ENCODE measurements around the gene SLC8A2.
A peak's percentile ranks its signal among the peaks of the same experiment; 100 is the strongest.
"Not testable (repeated sequence)": the region's sequence is repeated elsewhere in the genome, so short reads cannot be mapped to it uniquely, and the experiment has no call there.

SLC8A2 gene

GRCh38 chr19:47429140-47429793 lies 42.4 kb downstream of the SLC8A2 start:
- DNase-seq (ENCODE audit: low spot score) = no peak

- peak; percentile 90 for DNase-seq (ENCODE audit: low spot score)
Measured at GRCh38 chr19:47428177-47428894, 43.4 kb downstream of the SLC8A2 start.

GRCh38 chr19:47427241-47428176 lies 44.2 kb downstream of the SLC8A2 start:
- peak; percentile 94 for DNase-seq (ENCODE audit: low spot score)

- DNase-seq (ENCODE audit: low spot score) = no peak
Measured at GRCh38 chr19:47423203-47423882, 48.4 kb downstream of the SLC8A2 start.

GRCh38 chr19:47422417-47423163 lies 49.1 kb downstream of the SLC8A2 start:
- no peak for DNase-seq (ENCODE audit: low spot score)

GRCh38 chr19:47421844-47422395 lies 49.8 kb downstream of the SLC8A2 start:
- DNase-seq (ENCODE audit: low spot score) = no peak

- DNase-seq (ENCODE audit: low spot score) = no peak
Measured at GRCh38 chr19:47421244-47421786, 50.4 kb downstream of the SLC8A2 start.

- no peak for DNase-seq (ENCODE audit: low spot score)
Measured at GRCh38 chr19:47419789-47420188, 51.9 kb downstream of the SLC8A2 start.

- DNase-seq (ENCODE audit: low spot score) = no peak
Measured at GRCh38 chr19:47419030-47419783, 52.5 kb downstream of the SLC8A2 start, which contains the start of gene MEIS3. MEIS3 (minus strand) TSS chr19:47419527; CDS start chr19:47419081, 446 bp downstream.

- no peak for DNase-seq (ENCODE audit: low spot score)
Measured at GRCh38 chr19:47418692-47419029, 53.0 kb downstream of the SLC8A2 start.

GRCh38 chr19:47417746-47418691 lies 53.7 kb downstream of the SLC8A2 start:
- no peak for DNase-seq (ENCODE audit: low spot score)

- no peak for DNase-seq (ENCODE audit: low spot score)
Measured at GRCh38 chr19:47417107-47417745, 54.5 kb downstream of the SLC8A2 start.

GRCh38 chr19:47416643-47416985 lies 55.1 kb downstream of the SLC8A2 start:
- no peak for DNase-seq (ENCODE audit: low spot score)

- DNase-seq (ENCODE audit: low spot score) = no peak
Measured at GRCh38 chr19:47415953-47416642, 55.6 kb downstream of the SLC8A2 start.

- DNase-seq (ENCODE audit: low spot score) = peak; percentile 78
Measured at GRCh38 chr19:47414469-47414868, 57.2 kb downstream of the SLC8A2 start.

- no peak for DNase-seq (ENCODE audit: low spot score)
Measured at GRCh38 chr19:47413941-47414340, 57.8 kb downstream of the SLC8A2 start.

- DNase-seq (ENCODE audit: low spot score) = not testable (repeated sequence)
Measured at GRCh38 chr19:47411696-47412095, 60.0 kb downstream of the SLC8A2 start.

- no peak for DNase-seq (ENCODE audit: low spot score)
Measured at GRCh38 chr19:47411101-47411500, 60.6 kb downstream of the SLC8A2 start.

Data from HuH-7 (cell line).